IPS-18a (cell line): ENCODE data around the gene NSD2.
"Not testable (repeated sequence)": the region's sequence is repeated elsewhere in the genome, so short reads cannot be mapped to it uniquely, and the experiment has no call there.

Experiments used
- H3K27ac ChIP-seq: one replicate; pipeline ENCODE4 v1.5.1; 2013; ENCODE audit warnings: low read length
- H3K27me3 ChIP-seq: one replicate; pipeline ENCODE4 v1.6.1; 2013; ENCODE audit warnings: mild to moderate bottlenecking, low read length; ENCODE audit not compliant: control insufficient read depth, insufficient read depth
- H3K36me3 ChIP-seq: one replicate; pipeline ENCODE4 v1.6.1; 2013; ENCODE audit warnings: low read depth, low read length; ENCODE audit not compliant: control insufficient read depth
- H3K4me1 ChIP-seq: one replicate; pipeline ENCODE4 v1.6.1; 2013; ENCODE audit warnings: low read depth, low read length; ENCODE audit not compliant: control insufficient read depth
- H3K4me3 ChIP-seq: one replicate; pipeline ENCODE4 v1.5.1; 2013; ENCODE audit warnings: low read length
- H3K9ac ChIP-seq: one replicate; pipeline ENCODE4 v1.6.1; 2013; ENCODE audit warnings: mild to moderate bottlenecking, low read length, moderate library complexity
- H3K9me3 ChIP-seq: one replicate; pipeline ENCODE4 v1.6.1; 2013; ENCODE audit warnings: low read depth, low read length; ENCODE audit not compliant: control insufficient read depth

Gene NSD2

DNA sequence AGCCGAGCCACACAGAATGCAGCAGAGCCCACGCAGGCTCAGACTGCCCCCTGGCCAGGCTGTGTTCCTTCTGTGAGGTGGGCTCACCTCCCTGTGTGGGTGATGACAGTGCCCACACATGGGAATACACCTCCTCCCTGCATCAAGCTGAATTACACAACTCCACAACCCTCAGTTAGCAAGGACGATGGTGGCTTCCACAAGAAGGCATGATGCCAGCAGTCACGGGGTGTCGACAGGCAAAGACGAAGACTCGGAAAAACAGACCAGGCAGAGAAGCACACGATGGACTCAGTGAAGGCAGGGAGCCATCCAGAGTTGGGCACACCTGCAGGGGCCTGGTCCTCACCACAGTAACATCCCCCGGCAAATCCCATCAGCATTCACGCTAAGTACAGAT, 27.3 kb upstream of the NSD2 start:
- H3K4me3 ChIP-seq = no peak overlapping the region
- no peaks in the 10 kb centered on the region for H3K9me3 ChIP-seq
- no peaks in the 10 kb centered on the region for H3K4me1 ChIP-seq
- no peak overlapping the region for H3K27ac ChIP-seq
- H3K27me3 ChIP-seq = no peaks in the 10 kb centered on the region
- H3K36me3 ChIP-seq = peaks cover 29% of the 10 kb centered on the region
- H3K9ac ChIP-seq = no peak overlapping the region

- H3K9me3 ChIP-seq, H3K9ac ChIP-seq, H3K4me1 ChIP-seq, H3K27me3 ChIP-seq, H3K4me3 ChIP-seq, H3K27ac ChIP-seq: not testable (repeated sequence)
- peaks cover 23% of the 10 kb centered on the region for H3K36me3 ChIP-seq
Observed at GRCh38 chr4:1844618-1845017, 26.6 kb upstream of the NSD2 start.

GRCh38 chr4:1846580-1846979, 24.6 kb upstream of the NSD2 start:
- Histone ChIP-seq H3K9me3 (no peaks in the 10 kb centered on the region), H3K27ac (no peak overlapping the region), H3K27me3 (no peaks in the 10 kb centered on the region), H3K4me1 (no peaks in the 10 kb centered on the region), H3K9ac (no peak overlapping the region), H3K4me3 (no peak overlapping the region), H3K36me3 (peaks cover 13% of the 10 kb centered on the region)

- Histone ChIP-seq H3K9ac (no peak overlapping the region), H3K4me3 (no peak overlapping the region), H3K36me3 (peaks cover 10% of the 10 kb centered on the region), H3K4me1 (no peaks in the 10 kb centered on the region), H3K27me3 (no peaks in the 10 kb centered on the region), H3K9me3 (no peaks in the 10 kb centered on the region), H3K27ac (no peak overlapping the region)
Observed at GRCh38 chr4:1850276-1850675, 20.9 kb upstream of the NSD2 start.

GRCh38 chr4:1851160-1851559, 20.0 kb upstream of the NSD2 start:
- Histone ChIP-seq H3K36me3 (peaks cover 8% of the 10 kb centered on the region), H3K4me3 (no peak overlapping the region), H3K27ac (no peak overlapping the region), H3K27me3 (no peaks in the 10 kb centered on the region), H3K9me3 (no peaks in the 10 kb centered on the region), H3K9ac (no peak overlapping the region), H3K4me1 (no peaks in the 10 kb centered on the region)

- peaks cover 3% of the 10 kb centered on the region for H3K36me3 ChIP-seq
- H3K27me3 ChIP-seq = peaks cover 4% of the 10 kb centered on the region
- H3K4me1 ChIP-seq = no peaks in the 10 kb centered on the region
- no peak overlapping the region for H3K27ac ChIP-seq
- H3K9ac ChIP-seq = no peak overlapping the region
- no peak overlapping the region for H3K4me3 ChIP-seq
- no peaks in the 10 kb centered on the region for H3K9me3 ChIP-seq
Observed at GRCh38 chr4:1851575-1852410, 19.4 kb upstream of the NSD2 start.

DNA sequence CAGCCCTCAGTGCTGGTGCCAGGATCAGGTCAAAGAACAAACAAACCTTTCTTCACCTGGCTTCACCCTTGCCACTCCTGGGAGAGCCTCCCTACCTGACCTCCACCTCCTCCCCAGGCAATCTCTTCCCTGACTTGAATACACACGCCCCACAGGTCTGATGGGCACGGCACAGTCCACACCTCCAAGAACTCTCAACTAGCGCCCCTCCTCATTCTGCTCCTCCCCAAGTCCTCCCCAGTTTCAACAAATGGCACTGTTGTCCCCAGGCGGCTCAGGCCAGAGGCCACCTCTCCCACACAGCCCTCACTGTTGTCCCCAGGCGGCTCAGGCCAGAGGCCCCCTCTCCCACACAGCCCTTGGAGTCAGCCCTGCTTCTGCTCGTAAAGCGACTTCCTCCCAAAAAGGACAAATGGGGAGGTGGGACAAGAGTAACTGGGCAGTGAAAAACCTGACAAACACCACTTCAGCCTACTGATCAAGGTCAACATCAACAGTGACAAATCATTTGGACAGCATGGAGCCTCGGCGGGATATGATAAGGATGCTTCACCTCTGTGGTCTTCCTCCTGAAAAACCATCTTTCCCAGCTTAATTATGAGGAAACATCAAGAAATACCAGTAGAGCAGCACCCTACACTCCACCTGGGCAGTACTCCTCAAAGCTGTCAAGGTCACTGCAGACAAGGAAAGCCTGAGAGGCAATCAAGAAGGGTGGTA, 18.1 kb upstream of the NSD2 start:
- Histone ChIP-seq H3K4me3 (no peak overlapping the region), H3K4me1 (no peaks in the 10 kb centered on the region), H3K9me3 (no peaks in the 10 kb centered on the region), H3K27ac (no peak overlapping the region), H3K36me3 (peaks cover 3% of the 10 kb centered on the region), H3K27me3 (peaks cover 17% of the 10 kb centered on the region), H3K9ac (no peak overlapping the region)

GRCh38 chr4:1854752-1855151, 16.4 kb upstream of the NSD2 start:
- peak overlapping the region; percentile 81 for H3K4me3 ChIP-seq
- peak overlapping the region; percentile 63 for H3K9ac ChIP-seq
- no peak overlapping the region for H3K27ac ChIP-seq
- H3K9me3 ChIP-seq = no peaks in the 10 kb centered on the region
- no peaks in the 10 kb centered on the region for H3K4me1 ChIP-seq
- peaks cover 34% of the 10 kb centered on the region for H3K27me3 ChIP-seq
- no peaks in the 10 kb centered on the region for H3K36me3 ChIP-seq

GRCh38 chr4:1855333-1856070, 15.7 kb upstream of the NSD2 start:
- Histone ChIP-seq H3K27ac (no peak overlapping the region), H3K9ac (peak overlapping the region; percentile 63), H3K4me1 (no peaks in the 10 kb centered on the region), H3K27me3 (peaks cover 40% of the 10 kb centered on the region), H3K36me3 (no peaks in the 10 kb centered on the region), H3K4me3 (peak overlapping the region; percentile 81), H3K9me3 (no peaks in the 10 kb centered on the region)

DNA sequence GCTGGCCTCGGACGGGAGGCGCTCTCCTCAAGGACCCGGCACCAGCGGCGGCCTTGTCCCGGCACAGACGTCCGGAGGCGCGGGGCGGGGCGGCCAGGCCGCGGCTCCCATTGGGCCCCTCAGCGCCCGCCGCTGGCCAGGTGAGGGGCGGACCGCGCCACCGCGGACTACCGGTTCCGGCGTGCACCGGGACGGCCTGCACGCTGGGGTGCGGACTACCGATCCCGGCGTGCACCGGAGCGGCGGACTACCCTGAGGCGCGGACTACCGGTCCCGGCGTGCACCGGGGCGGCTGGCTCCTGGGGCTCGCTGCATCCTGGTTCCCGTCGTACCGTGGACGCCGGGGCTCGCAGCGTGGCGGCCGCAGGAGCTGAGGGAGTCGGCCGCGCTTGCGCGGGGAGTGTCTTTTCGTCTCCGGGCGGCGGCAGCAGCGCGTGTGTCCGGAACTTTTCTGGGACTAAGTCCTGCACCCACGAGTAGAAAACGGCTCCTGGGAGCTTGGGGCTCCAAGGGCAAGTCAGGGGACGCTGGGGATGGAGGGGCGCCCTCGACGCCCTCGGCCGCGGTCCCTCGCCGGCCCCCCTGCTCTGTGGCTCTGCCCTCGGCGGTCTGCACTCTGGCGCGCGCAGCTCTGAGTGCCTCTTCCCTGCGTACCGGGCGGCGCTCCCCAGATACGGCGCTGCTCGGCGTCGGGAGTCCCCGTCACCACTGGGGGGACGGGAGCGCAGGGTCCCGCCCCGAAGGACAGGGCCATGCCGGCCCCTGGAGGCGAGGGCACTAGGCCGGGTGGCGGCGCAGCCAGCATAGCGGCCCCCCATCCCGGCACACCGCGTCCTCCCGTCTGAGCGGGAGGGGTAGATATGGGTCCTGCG, 14.9 kb upstream of the NSD2 start, which contains the start of gene LETM1:
TSS of gene LETM1 (minus strand) at position 86 of the 872 bp plus-strand sequence. CDS start 206 bp downstream, outside the sequence.
- H3K4me1 ChIP-seq = no peaks in the 10 kb centered on the region
- no peaks in the 10 kb centered on the region for H3K36me3 ChIP-seq

More for the DNA sequence above, 14.9 kb upstream of the NSD2 start, which contains the start of gene LETM1:
- no peak within 1 kb of the TSS for H3K27ac ChIP-seq
- peaks cover 48% of the 10 kb centered on the region for H3K27me3 ChIP-seq
- peak within 1 kb of the TSS; percentile 63 for H3K9ac ChIP-seq
- peak within 1 kb of the TSS; percentile 81 for H3K4me3 ChIP-seq
- H3K9me3 ChIP-seq = no peaks in the 10 kb centered on the region
